ENCODE results near the gene RAB11FIP3.
A peak's percentile ranks its signal among the peaks of the same experiment; 100 is the strongest.

Gene RAB11FIP3

DNA sequence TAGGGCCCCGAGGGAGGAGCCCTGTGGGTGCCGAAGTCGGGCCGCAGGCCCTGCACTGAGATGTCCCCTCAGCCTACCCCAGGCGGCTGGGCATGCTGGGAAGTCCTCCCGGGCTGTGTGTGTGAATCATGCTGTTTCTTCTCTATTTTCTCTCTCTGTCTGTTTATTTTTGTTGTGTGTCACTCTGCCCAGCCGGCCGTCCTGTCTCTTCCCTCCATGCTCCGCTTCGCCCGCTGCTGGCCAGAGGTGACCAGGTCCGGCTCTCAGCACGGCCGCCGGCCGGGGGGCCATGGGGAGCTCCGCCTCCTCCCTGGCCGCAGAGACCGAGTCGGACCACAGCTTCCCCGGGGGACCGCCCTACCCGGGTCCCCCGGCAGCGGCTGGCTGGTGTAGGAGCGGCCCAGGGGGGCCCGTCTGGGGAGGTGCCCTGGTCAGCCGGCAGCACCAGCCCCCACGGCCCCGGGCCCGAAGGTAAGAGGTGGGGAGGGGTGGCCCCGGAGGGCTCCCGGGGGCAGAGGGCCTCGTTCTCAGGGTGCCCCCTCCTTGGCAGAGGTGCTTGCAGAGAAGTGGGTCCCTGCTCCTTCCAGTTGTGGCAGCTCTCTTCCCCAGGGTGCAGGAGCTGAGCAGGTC lies 114.6 kb downstream of the RAB11FIP3 start:
- H3K4me3 ChIP-seq (replicated peaks in 1 of 2; ENCODE audit: low read depth in 2 of 2, low read length in 2 of 2), result no peak overlapping the region

DNA sequence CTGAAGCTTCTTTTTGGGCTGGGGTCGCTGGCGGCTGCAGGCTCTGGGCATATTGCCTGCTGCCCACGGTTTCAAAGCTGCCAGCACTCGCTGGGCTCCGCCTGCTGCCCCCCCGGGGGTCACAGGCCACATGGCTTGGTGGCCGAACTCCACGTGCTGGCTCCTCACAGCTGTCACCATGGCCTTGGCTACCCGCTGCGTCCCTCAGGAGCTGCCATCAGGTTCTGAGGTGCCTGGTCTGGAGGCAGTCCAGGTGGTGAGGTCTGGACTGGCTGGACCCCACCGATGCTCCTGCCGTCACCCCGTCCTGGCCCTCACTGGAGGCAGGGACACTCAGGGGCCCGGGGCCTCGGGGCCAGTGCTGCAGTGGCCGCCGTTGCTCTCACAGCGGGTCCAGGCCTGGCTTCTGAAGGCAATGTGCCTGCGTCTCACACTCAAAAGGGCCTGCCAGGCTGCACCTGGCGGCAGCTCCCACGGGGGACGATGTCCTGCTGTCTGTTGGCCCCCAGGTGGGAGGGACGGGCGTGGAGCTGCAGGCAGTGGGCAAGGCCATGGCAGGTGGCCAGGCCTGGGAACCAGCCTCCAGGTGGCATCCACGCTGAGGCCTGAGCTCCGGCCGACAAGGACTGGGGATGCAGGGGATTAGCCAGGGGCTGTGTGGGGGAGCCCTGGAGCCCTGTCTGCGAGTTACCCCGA lies 115.3 kb downstream of the RAB11FIP3 start:
- DNase-seq (ENCODE audit: low read depth in 2 of 2), result no peak
- H3K4me3 ChIP-seq (replicated peaks in 1 of 2; ENCODE audit: low read depth in 2 of 2, low read length in 2 of 2), result no peak overlapping the region
- TF ChIP-seq, protein P1, sequence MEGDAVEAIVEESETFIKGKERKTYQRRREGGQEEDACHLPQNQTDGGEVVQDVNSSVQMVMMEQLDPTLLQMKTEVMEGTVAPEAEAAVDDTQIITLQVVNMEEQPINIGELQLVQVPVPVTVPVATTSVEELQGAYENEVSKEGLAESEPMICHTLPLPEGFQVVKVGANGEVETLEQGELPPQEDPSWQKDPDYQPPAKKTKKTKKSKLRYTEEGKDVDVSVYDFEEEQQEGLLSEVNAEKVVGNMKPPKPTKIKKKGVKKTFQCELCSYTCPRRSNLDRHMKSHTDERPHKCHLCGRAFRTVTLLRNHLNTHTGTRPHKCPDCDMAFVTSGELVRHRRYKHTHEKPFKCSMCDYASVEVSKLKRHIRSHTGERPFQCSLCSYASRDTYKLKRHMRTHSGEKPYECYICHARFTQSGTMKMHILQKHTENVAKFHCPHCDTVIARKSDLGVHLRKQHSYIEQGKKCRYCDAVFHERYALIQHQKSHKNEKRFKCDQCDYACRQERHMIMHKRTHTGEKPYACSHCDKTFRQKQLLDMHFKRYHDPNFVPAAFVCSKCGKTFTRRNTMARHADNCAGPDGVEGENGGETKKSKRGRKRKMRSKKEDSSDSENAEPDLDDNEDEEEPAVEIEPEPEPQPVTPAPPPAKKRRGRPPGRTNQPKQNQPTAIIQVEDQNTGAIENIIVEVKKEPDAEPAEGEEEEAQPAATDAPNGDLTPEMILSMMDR (IDR thresholded peaks at IDR 0.05; ENCODE audit: low read depth, low read length), result no peak

More for the DNA sequence above, 114.6 kb downstream of the RAB11FIP3 start:
- TF ChIP-seq, protein P1 (IDR thresholded peaks at IDR 0.05; ENCODE audit: low read depth, low read length), result peak; percentile 28
- peak in 1 of 2 donors; percentile 74 for DNase-seq (ENCODE audit: low read depth in 2 of 2)

DNA sequence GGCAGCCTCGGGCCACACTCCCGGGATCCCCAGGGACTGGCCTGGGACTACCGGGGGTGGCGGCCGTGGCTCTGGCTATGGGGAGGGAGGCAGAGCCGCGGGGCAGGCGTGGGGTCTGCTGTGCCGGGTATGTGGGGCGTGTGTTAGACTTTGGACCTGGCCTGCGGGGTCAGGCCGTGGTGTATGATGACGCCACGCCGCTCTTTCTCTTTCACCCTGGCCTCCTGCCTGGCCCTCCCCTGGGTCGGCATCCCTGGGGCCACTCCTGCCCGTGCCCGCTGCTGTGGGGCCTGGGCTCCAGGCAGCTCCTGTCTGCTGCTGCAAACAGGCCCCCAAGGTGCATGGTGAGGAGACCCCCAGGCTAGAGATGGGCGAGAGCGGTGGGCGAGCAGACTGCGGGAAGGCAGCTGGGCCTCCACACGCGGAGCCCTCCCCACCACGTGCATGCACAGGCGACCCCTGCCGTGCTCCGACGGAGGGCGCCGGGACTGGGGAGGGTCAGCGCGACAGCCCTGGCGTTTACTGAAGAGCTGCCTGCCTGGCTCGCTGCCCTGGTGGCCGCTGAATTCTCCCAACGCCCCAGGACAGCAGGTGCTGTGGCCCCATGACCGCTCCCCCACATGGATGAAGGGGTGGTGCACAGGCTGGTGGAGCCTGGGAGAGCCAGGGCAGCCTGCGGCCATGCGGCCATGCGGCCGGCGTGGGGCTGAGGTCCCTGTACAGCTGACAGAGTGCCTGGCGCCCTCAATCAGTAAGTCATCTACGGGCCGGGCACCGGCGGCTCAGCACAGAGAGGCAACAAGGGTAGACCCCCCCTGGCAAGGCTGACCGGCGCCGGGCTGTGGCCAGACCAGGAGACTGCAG lies 118.1 kb downstream of the RAB11FIP3 start:
- TF ChIP-seq, protein P1 (IDR thresholded peaks at IDR 0.05; ENCODE audit: low read depth, low read length), result no peak
- no peak overlapping the region for H3K4me3 ChIP-seq (replicated peaks in 1 of 2; ENCODE audit: low read depth in 2 of 2, low read length in 2 of 2)
- no peak for DNase-seq (ENCODE audit: low read depth in 2 of 2)

DNA sequence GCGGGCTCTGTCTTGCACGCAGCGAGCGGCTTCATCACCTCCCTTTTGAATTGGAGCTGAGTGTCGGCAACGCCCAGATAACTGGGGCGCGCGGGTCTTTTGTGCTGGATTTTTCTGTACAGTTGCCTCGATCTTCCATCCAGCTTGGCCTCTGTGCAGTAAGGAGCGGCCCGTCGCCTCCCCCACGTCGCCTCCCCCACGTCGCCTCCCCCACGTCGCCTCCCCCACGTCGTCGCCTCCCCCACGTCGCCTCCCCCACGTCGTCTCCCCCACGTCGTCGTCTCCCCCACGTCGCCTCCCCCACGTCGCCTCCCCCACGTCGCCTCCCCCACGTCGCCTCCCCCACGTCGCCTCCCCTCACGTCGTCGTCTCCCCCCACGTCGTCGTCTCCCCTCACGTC lies 119.1 kb downstream of the RAB11FIP3 start:
- TF ChIP-seq, protein P1 (IDR thresholded peaks at IDR 0.05; ENCODE audit: low read depth, low read length), result no peak
- H3K4me3 ChIP-seq (replicated peaks in 1 of 2; ENCODE audit: low read depth in 2 of 2, low read length in 2 of 2), result no peak overlapping the region
- DNase-seq (ENCODE audit: low read depth in 2 of 2), result no peak

DNA sequence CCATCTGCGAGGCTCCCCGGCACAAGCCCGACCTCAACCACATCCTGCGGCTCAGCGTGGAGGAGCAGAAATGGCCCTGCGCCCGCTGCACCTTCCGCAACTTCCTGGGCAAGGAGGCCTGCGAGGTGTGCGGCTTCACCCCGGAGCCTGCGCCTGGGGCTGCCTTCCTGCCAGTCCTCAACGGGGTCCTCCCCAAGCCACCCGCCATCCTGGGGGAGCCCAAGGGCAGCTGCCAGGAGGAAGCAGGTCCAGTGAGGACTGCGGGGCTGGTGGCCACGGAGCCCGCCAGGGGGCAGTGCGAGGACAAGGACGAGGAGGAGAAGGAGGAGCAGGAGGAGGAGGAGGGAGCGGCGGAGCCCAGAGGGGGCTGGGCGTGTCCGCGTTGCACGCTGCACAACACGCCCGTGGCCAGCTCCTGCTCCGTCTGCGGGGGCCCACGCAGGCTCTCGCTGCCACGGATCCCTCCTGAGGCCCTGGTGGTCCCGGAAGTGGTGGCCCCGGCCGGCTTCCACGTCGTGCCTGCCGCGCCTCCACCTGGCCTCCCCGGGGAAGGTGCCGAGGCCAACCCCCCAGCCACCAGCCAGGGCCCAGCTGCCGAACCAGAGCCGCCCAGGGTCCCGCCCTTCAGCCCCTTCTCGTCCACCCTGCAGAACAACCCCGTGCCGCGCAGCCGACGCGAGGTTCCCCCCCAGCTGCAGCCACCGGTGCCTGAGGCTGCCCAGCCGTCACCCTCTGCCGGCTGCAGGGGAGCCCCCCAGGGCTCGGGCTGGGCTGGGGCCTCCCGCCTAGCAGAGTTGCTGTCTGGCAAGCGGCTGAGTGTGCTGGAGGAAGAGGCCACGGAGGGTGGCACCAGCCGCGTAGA lies 121.7 kb downstream of the RAB11FIP3 start:
- no peak overlapping the region for H3K4me3 ChIP-seq (replicated peaks in 1 of 2; ENCODE audit: low read depth in 2 of 2, low read length in 2 of 2)
- TF ChIP-seq, protein P1 (IDR thresholded peaks at IDR 0.05; ENCODE audit: low read depth, low read length), result peak; percentile 56
- peak; percentile 46 to 57 for DNase-seq (ENCODE audit: low read depth in 2 of 2)

DNA sequence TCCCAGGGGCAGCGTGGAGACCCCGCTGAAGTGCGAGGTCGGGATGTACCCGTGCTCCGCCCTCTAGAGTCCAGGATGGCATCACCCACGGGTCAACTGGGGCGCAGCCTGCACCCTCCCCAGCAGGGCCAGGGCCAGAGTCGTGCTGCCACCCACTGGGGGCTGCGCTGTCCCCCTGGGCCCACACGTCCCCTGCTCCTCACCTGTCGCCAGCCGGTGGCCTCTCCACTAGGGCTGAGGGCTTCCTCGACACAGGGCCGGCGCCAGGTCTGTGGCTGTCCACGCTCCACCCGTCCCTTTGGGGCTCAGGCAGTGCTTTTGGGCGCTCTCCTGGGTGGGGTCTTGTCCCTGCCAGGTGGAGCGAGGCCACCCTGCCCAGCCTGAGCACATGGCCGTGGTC lies 123.1 kb downstream of the RAB11FIP3 start:
- TF ChIP-seq, protein P1 (IDR thresholded peaks at IDR 0.05; ENCODE audit: low read depth, low read length), result no peak
- H3K4me3 ChIP-seq (replicated peaks in 1 of 2; ENCODE audit: low read depth in 2 of 2, low read length in 2 of 2), result no peak overlapping the region
- DNase-seq (ENCODE audit: low read depth in 2 of 2), result no peak

Data from cardiac fibroblast (primary cell).